ENCODE measurements around the gene UBE2L3.

UBE2L3 gene

GRCh38 chr22:21661991-21662390 lies 94.5 kb downstream of the UBE2L3 start:
- Histone ChIP-seq H3K4me3 (ENCODE audit: low read depth, low read length) (no peak overlapping the region), H3K27ac (ENCODE audit: extremely low read depth, low read depth, low read length) (no peak overlapping the region), H3K4me1 (ENCODE audit: control insufficient read depth, insufficient read depth, low read length) (no peaks in the 10 kb centered on the region), H3K36me3 (ENCODE audit: control insufficient read depth in 2 of 2, insufficient read depth in 1 of 2, low read length in 2 of 2) (no peaks in the 10 kb centered on the region), H3K9me3 (ENCODE audit: control insufficient read depth, insufficient read depth, low read depth, low read length) (no peaks in the 10 kb centered on the region)
- CTCF ChIA-PET: no interaction called here
- TF ChIP-seq ZNF776 (tag by site-specific recombination; IDR thresholded peaks at IDR 0.05; ENCODE audit: borderline replicate concordance) (no peak), ZNF146 (tag by site-specific recombination; IDR thresholded peaks at IDR 0.05) (peak; percentile 76), ZNF175 (tag by site-specific recombination; IDR thresholded peaks at IDR 0.05) (no peak), ZNF223 (tag by site-specific recombination; IDR thresholded peaks at IDR 0.05) (no peak)
- POLR2A ChIA-PET: no interaction called here

DNA sequence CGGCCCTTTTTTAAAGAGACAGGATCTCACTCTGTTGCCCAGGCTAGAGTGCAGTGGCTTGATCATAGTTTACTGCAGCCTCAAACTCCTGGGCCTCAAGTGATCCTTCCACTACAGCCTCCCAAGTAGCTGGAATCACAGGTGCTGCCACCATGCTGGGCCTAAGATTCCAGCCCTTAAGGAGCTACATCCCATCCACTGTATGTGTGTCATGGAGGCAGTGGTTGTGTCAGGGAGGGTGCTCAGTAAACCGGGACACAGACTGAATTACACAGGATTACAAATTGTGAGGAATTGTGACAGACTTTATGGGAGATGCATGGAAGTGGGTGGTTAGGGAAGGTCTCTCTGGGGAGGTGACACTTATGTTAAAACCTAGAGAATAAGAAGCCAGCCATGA lies 96.2 kb downstream of the UBE2L3 start:
- Histone ChIP-seq H3K27ac (ENCODE audit: extremely low read depth, low read depth, low read length) (no peak overlapping the region), H3K9me3 (ENCODE audit: control insufficient read depth, insufficient read depth, low read depth, low read length) (no peaks in the 10 kb centered on the region), H3K4me1 (ENCODE audit: control insufficient read depth, insufficient read depth, low read length) (no peaks in the 10 kb centered on the region), H3K4me3 (ENCODE audit: low read depth, low read length) (no peak overlapping the region), H3K36me3 (ENCODE audit: control insufficient read depth in 2 of 2, insufficient read depth in 1 of 2, low read length in 2 of 2) (no peaks in the 10 kb centered on the region)
- POLR2A ChIA-PET: no interaction called here
- no peak for TF ChIP-seq ZNF324 (tag by site-specific recombination; IDR thresholded peaks at IDR 0.05)
- CTCF ChIA-PET: interaction anchor here (0.7 kb wide), 1 partner anchor 693 kb away, joined by 5 read pairs; no protein-coding TSS in a partner anchor

DNA sequence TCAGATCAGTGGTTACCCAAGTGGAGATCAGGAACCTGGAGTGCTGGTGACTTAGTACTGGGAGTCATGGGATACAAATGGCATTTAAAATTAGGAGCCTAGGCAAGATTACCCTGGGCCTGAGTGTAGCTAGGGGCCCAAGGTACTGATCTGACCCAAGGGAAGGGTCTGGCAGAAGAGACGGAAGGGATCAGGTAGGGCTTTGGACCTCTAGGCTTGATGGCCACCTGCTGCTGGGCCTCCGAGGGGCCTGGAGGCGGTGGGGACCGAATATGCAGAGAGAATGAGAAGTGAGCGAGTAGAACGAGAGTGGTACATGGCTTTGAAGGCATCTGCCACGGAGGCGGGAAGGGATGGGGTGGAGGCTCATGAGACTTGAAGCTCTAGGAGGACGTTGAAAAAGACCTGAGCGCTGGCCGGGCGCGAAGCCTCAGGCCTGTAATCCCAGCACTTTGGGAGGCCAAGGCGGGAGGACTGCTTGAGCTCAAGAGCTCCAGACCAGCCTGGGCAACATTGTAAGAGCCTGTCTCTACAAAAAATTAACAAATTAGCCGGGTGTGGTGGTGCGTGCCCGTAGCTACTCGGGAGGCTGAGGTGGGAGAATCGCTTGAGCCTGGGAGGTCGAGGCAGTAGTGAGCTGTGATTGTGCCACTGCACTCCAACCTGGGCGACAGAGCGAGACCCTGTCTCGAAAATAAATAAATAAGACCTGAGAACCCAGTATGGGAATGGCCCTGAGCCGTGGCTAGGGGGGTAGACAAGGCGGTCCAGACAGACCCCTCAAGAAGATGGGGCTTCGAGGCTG lies 97.7 kb downstream of the UBE2L3 start:
- CTCF ChIA-PET: interaction anchor here (1.4 kb wide), 1 partner anchor 19 kb away, joined by 5 read pairs; no protein-coding TSS in a partner anchor
- TF ChIP-seq ZNF596 (tag by site-specific recombination; IDR thresholded peaks at IDR 0.05): peak; percentile 89
- TF ChIP-seq ZNF785 (tag by site-specific recombination; IDR thresholded peaks at IDR 0.05): no peak
- no peak for TF ChIP-seq ZNF654 (tag by site-specific recombination; IDR thresholded peaks at IDR 0.05; ENCODE audit: low read depth)
- H3K27ac ChIP-seq (ENCODE audit: extremely low read depth, low read depth, low read length): no peak overlapping the region
- H3K4me3 ChIP-seq (ENCODE audit: low read depth, low read length): peak overlapping the region; percentile 75
- H3K9me3 ChIP-seq (ENCODE audit: control insufficient read depth, insufficient read depth, low read depth, low read length): no peaks in the 10 kb centered on the region
- H3K36me3 ChIP-seq (ENCODE audit: control insufficient read depth in 2 of 2, insufficient read depth in 1 of 2, low read length in 2 of 2): peaks cover 0 to 5% of the 10 kb centered on the region in 2 experiments; a peak in 1 of 3 replicates
- no peaks in the 10 kb centered on the region for H3K4me1 ChIP-seq (ENCODE audit: control insufficient read depth, insufficient read depth, low read length)
- POLR2A ChIA-PET: interaction anchor here (0.6 to 2.2 kb wide), 8 partner anchors 7 to 176 kb away, joined by 3 to 13 read pairs (median 4); no protein-coding TSS in a partner anchor

GRCh38 chr22:21666786-21667185 lies 99.3 kb downstream of the UBE2L3 start:
- Histone ChIP-seq H3K36me3 (ENCODE audit: control insufficient read depth in 2 of 2, insufficient read depth in 1 of 2, low read length in 2 of 2) (peaks cover 0 to 20% of the 10 kb centered on the region in 2 experiments; a peak in 2 of 3 replicates), H3K4me1 (ENCODE audit: control insufficient read depth, insufficient read depth, low read length) (no peaks in the 10 kb centered on the region), H3K9me3 (ENCODE audit: control insufficient read depth, insufficient read depth, low read depth, low read length) (no peaks in the 10 kb centered on the region), H3K4me3 (ENCODE audit: low read depth, low read length) (peak overlapping the region; percentile 75), H3K27ac (ENCODE audit: extremely low read depth, low read depth, low read length) (no peak overlapping the region)
- no peak for TF ChIP-seq ZNF48 (tag by site-specific recombination; IDR thresholded peaks at IDR 0.05)
- TF ChIP-seq ZNF146 (tag by site-specific recombination; IDR thresholded peaks at IDR 0.05): no peak
- no peak for TF ChIP-seq ZFP37 (tag by site-specific recombination; IDR thresholded peaks at IDR 0.05)
- TF ChIP-seq ZIC2 (tag by site-specific recombination; IDR thresholded peaks at IDR 0.05): no peak
- no peak for TF ChIP-seq ZNF585B (tag by site-specific recombination; IDR thresholded peaks at IDR 0.05)
- no peak for TF ChIP-seq EGR2 (tag by site-specific recombination; IDR thresholded peaks at IDR 0.05; ENCODE audit: low read depth)
- no peak for TF ChIP-seq ZNF37A (tag by site-specific recombination; IDR thresholded peaks at IDR 0.05)
- no peak for TF ChIP-seq ZNF610 (tag by site-specific recombination; IDR thresholded peaks at IDR 0.05; ENCODE audit: borderline replicate concordance)
- TF ChIP-seq, protein P1, sequence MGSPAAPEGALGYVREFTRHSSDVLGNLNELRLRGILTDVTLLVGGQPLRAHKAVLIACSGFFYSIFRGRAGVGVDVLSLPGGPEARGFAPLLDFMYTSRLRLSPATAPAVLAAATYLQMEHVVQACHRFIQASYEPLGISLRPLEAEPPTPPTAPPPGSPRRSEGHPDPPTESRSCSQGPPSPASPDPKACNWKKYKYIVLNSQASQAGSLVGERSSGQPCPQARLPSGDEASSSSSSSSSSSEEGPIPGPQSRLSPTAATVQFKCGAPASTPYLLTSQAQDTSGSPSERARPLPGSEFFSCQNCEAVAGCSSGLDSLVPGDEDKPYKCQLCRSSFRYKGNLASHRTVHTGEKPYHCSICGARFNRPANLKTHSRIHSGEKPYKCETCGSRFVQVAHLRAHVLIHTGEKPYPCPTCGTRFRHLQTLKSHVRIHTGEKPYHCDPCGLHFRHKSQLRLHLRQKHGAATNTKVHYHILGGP (tag by site-specific recombination; IDR thresholded peaks at IDR 0.05): no peak
- TF ChIP-seq ZNF76 (tag by site-specific recombination; IDR thresholded peaks at IDR 0.05; ENCODE audit: borderline replicate concordance, low read depth): no peak
- ChIA-PET CTCF (no interaction called here), POLR2A (interaction anchor here (0.8 to 2.2 kb wide), 5 partner anchors 9 to 564 kb away, joined by 3 to 13 read pairs (median 5); partner anchors contain the start of gene YPEL1)

All from HEK293 (cell line).